H1 (cell line): Measurements from ENCODE around the gene ICE1. TPM values are rescaled to one million over a fixed set of nuclear protein-coding genes. Genes with fewer than 3 reads are reported as not detected.

Experiments used
- BCL11A ChIP-seq, 2 experiments: IDR thresholded peaks; one replicate each; pipeline ENCODE4 v1.6.1; 2011; ENCODE audit warnings: low read depth in 2 of 2, low read length in 2 of 2, mild to moderate bottlenecking in 2 of 2
- CBX8 ChIP-seq: fragments of 300-800, 300-1000 bp; sonication (generic); IDR thresholded peaks from 2 replicates; pipeline ENCODE4 v1.7.1; 2016; ENCODE audit warnings: low read depth, low read length, borderline replicate concordance
- CEBPB ChIP-seq: IDR thresholded peaks from 2 replicates; pipeline ENCODE4 v1.6.1; 2012; ENCODE audit warnings: low read depth, low read length
- CHD2 ChIP-seq: IDR thresholded peaks from 2 replicates; pipeline ENCODE4 v1.6.1; 2012; ENCODE audit warnings: low read length, improper control_type of control experiment
- GTF2F1 ChIP-seq: IDR thresholded peaks from 2 replicates; pipeline ENCODE4 v1.6.1; 2012; ENCODE audit warnings: low read depth, low read length, improper control_type of control experiment, borderline replicate concordance
- KDM4A ChIP-seq: IDR thresholded peaks from one replicate; pipeline ENCODE4 v1.7.1; 2012; ENCODE audit warnings: low read depth, mild to moderate bottlenecking, moderate library complexity, low read length, inconsistent platforms; ENCODE audit not compliant: severe bottlenecking
- MAFK ChIP-seq: IDR thresholded peaks from 2 replicates; pipeline ENCODE4 v1.6.1; 2012; ENCODE audit warnings: low read depth, mild to moderate bottlenecking, improper control_type of control experiment, low read length
- NANOG ChIP-seq: IDR thresholded peaks from 2 replicates; pipeline ENCODE4 v1.6.1; 2011; ENCODE audit warnings: low read length, low read depth, mild to moderate bottlenecking, inconsistent platforms; ENCODE audit not compliant: insufficient read depth, poor library complexity, severe bottlenecking
- POLR2A ChIP-seq, 2 experiments: IDR thresholded peaks; 1 replicate in 1 of 2; 2 replicates in 1 of 2; pipeline ENCODE4 v1.6.1; 2011; ENCODE audit warnings: low read depth in 2 of 2, low read length in 2 of 2, mild to moderate bottlenecking in 2 of 2; ENCODE audit errors: control extremely low read depth in 1 of 2
- POLR2AphosphoS5 ChIP-seq: IDR thresholded peaks from 2 replicates; pipeline ENCODE4 v1.6.1; 2011; ENCODE audit warnings: low read depth, low read length
- RBBP5 ChIP-seq: IDR thresholded peaks from 2 replicates; pipeline ENCODE4 v1.7.1; 2012; ENCODE audit warnings: low read depth, mild to moderate bottlenecking, inconsistent platforms, low read length, moderate library complexity, borderline replicate concordance
- RNF2 ChIP-seq: fragments of 200-900, 300-1000 bp; sonication (generic); IDR thresholded peaks from 2 replicates; pipeline ENCODE4 v1.7.1; 2016; ENCODE audit warnings: borderline replicate concordance, low read depth, mild to moderate bottlenecking, antibody characterized with exemption, low read length; ENCODE audit not compliant: poor library complexity, severe bottlenecking; ENCODE audit errors: missing control alignments
- SIN3A ChIP-seq, 2 experiments: IDR thresholded peaks in 1 of 2; conservative IDR thresholded peaks in 1 of 2; 2 replicates each; pipeline ENCODE4 v1.6.1; 2011 to 2012; ENCODE audit warnings: low read length in 2 of 2, improper control_type of control experiment in 1 of 2, low read depth in 1 of 2, mild to moderate bottlenecking in 1 of 2
- SIX5 ChIP-seq: IDR thresholded peaks from 2 replicates; pipeline ENCODE4 v1.6.1; 2011; ENCODE audit warnings: mild to moderate bottlenecking, low read depth, low read length
- SP1 ChIP-seq: IDR thresholded peaks from 2 replicates; pipeline ENCODE4 v1.6.1; 2011; ENCODE audit warnings: low read depth, low read length
- TBP ChIP-seq: IDR thresholded peaks from 2 replicates; pipeline ENCODE4 v1.6.1; 2011; ENCODE audit warnings: low read depth, low read length, improper control_type of control experiment
- ZNF274 ChIP-seq: IDR thresholded peaks from 2 replicates; pipeline ENCODE4 v1.7.0; 2012; ENCODE audit warnings: low read length, borderline replicate concordance; ENCODE audit errors: extremely low read depth
- polyA plus RNA-seq, 7 experiments: library from polyadenylated mRNA; depleted of rRNA in 3 of 7; stranded (reverse) in 5 of 7; unstranded in 2 of 7; fragments of >200 nt in 5 of 7; fragments of 200-250 nt in 2 of 7; gene quantifications; 1 replicate in 5 of 7; 2 replicates in 1 of 7; 4 replicates in 1 of 7; pipeline versions ENCODE4 v1.2.1 to v1.2.3, GENCODE V29; 2011 to 2013; ENCODE audit warnings: missing spikeins in 2 of 7, mixed read lengths in 2 of 7
- total RNA-seq: library from RNA; stranded (reverse); fragmentation: NEBNext Ultra II Directional; extraction: Animal tissue kit (Norgen Biotek cat#: 25700); gene quantifications from 2 replicates; pipeline ENCODE4 v1.2.1, GENCODE V29; 2021

The ICE1 gene
- total and polyA plus RNA-seq, 2 of the 8 experiments (the other 6 are each of a cell fraction or from before 2014, with no cell fraction given) = 11.8 to 53.9 TPM

- TF ChIP-seq GTF2F1 (no peak), SP1 (peak; percentile 84), RBBP5 (peak; percentile 35; the same call in 1 of the 2 replicates), POLR2A (IDR thresholded peaks at IDR 0.05; ENCODE audit: control extremely low read depth in 1 of 2, low read depth in 2 of 2, low read length in 2 of 2) (peak; percentile 53 to 78), RNF2 (no peak), MAFK (no peak), CBX8 (no peak), POLR2AphosphoS5 (peak; percentile 83), NANOG (peak; percentile 40), SIX5 (peak; percentile 52), SIN3A (conservative IDR thresholded peaks at IDR 0.05 in 1 of 2, IDR thresholded peaks at IDR 0.05 in 1 of 2; ENCODE audit: low read depth in 1 of 2, low read length in 2 of 2) (peak; percentile 72 to 90; a peak in 2 of 4 replicates), BCL11A (IDR thresholded peaks at IDR 0.05; ENCODE audit: low read depth in 2 of 2, low read length in 2 of 2) (no peak), KDM4A (peak; percentile 74), ZNF274 (no peak), TBP (peak; percentile 48), CHD2 (no peak), CEBPB (no peak)
Measured at GRCh38 chr5:5421961-5422818, at the start of gene ICE1 (continued).
